Fibroblast of lung (primary cell): ENCODE measurements around the gene SIRT4. TPM values are rescaled to one million over a fixed set of nuclear protein-coding genes. Genes with fewer than 3 reads are reported as not detected.

Experiments
- DNase-seq, 2 donors: peaks; one replicate each; pipeline versions ENCODE4 v3.0.0 to v3.0.0-alpha.2; 2010; ENCODE audit warnings: low read depth in 2 of 2
- H2AFZ ChIP-seq: 2 replicates; pipeline ENCODE4 v1.5.1; 2012; ENCODE audit warnings: low read length, control low read depth, inconsistent platforms
- H3K27ac ChIP-seq: 2 replicates; pipeline ENCODE4 v1.5.1; 2011; ENCODE audit warnings: low read length, control low read depth; ENCODE audit not compliant: insufficient read depth
- H3K27me3 ChIP-seq: 2 replicates; pipeline ENCODE4 v1.5.1; 2011; ENCODE audit warnings: mild to moderate bottlenecking, low read length; ENCODE audit not compliant: control insufficient read depth, insufficient read depth
- H3K36me3 ChIP-seq: 2 replicates; pipeline ENCODE4 v1.5.1; 2011; ENCODE audit warnings: low read length; ENCODE audit not compliant: control insufficient read depth, insufficient read depth
- H3K4me1 ChIP-seq: 2 replicates; pipeline ENCODE4 v1.5.1; 2011; ENCODE audit warnings: low read length; ENCODE audit not compliant: control insufficient read depth, insufficient read depth; ENCODE audit errors: extremely low read depth
- H3K4me2 ChIP-seq: 2 replicates; pipeline ENCODE4 v1.5.1; 2011; ENCODE audit warnings: low read length, control low read depth; ENCODE audit not compliant: insufficient read depth; ENCODE audit errors: extremely low read depth
- H3K4me3 ChIP-seq, 4 experiments: fragments of 200-600 bp in 1 of 4; sonication (generic) in 1 of 4; replicated peaks in 1 of 4; 2 replicates each; pipeline ENCODE4 v1.5.1; 2011 to 2016; ENCODE audit warnings: low read length in 4 of 4, low read depth in 3 of 4, mild to moderate bottlenecking in 3 of 4, control low read depth in 2 of 4, inconsistent platforms in 1 of 4, mixed read lengths in 1 of 4; ENCODE audit not compliant: insufficient read depth in 1 of 4; ENCODE audit errors: control extremely low read depth in 1 of 4
- H3K79me2 ChIP-seq: 2 replicates; pipeline ENCODE4 v1.5.1; 2012; ENCODE audit warnings: mild to moderate bottlenecking, low read length, inconsistent platforms; ENCODE audit not compliant: control insufficient read depth, insufficient read depth
- H3K9ac ChIP-seq: 2 replicates; pipeline ENCODE4 v1.5.1; 2011; ENCODE audit warnings: mild to moderate bottlenecking, low read length, control low read depth; ENCODE audit not compliant: insufficient read depth
- H3K9me3 ChIP-seq: 2 replicates; pipeline ENCODE4 v1.5.1; 2012; ENCODE audit warnings: low read depth, low read length; ENCODE audit not compliant: control insufficient read depth, insufficient read depth
- H4K20me1 ChIP-seq: 2 replicates; pipeline ENCODE4 v1.5.1; 2011; ENCODE audit warnings: low read length; ENCODE audit not compliant: control insufficient read depth, insufficient read depth; ENCODE audit errors: extremely low read depth
- EZH2 ChIP-seq: IDR thresholded peaks from 2 replicates; pipeline ENCODE4 v1.5.1; 2012; ENCODE audit warnings: low read length, control low read depth, mild to moderate bottlenecking; ENCODE audit errors: missing control alignments
- polyA plus RNA-seq, 2 donors: library from polyadenylated mRNA; depleted of rRNA in 1 of 2; stranded (reverse) in 1 of 2; unstranded in 1 of 2; fragments of >200 nt; gene quantifications; 2 replicates each; pipeline ENCODE4 v1.2.1, GENCODE V29; 2011 to 2012; ENCODE audit warnings: missing spikeins in 1 of 2
- total RNA-seq: library from RNA; depleted of rRNA; stranded (reverse); fragments of >200 nt; gene quantifications from 2 replicates; pipeline ENCODE4 v1.2.1, GENCODE V29; 2014
- TF ChIP-seq, protein P1 (sequence below), 2 donors: IDR thresholded peaks in 1 of 2; conservative IDR thresholded peaks in 1 of 2; 1 replicate in 1 of 2; 2 replicates in 1 of 2; pipeline ENCODE4 v1.5.1; 2011 to 2012; ENCODE audit warnings: low read length in 2 of 2, control low read depth in 1 of 2, inconsistent platforms in 1 of 2, low read depth in 1 of 2, mild to moderate bottlenecking in 1 of 2

SIRT4 gene
- total and polyA plus RNA-seq, 2 donors (not counting 1 experiment from before 2014, with no cell fraction given), result 1.2 to 2.5 TPM

DNA sequence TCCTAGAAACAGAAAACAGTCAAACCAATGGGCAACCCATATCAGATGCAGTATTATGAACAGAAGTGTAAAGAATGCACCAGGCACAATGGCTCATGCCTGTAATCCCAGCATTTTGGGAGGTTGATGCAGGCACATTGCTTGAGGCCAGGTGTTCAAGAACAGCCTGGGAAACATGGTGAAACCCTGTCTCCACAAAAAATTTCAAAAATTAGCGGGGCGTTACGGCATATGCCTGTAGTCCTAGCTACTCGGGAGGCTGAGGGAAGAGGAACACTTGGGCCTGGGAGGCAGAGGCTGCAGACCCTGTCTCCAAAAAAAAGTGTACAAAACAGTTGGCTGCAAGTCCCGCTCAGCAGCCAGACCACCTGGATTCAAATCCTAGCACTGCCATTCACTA is 41.5 kb upstream of the SIRT4 start:
- Histone ChIP-seq H3K9me3 (no peaks in the 10 kb centered on the region), H3K79me2 (peaks cover 95% of the 10 kb centered on the region), H4K20me1 (no peaks in the 10 kb centered on the region), H3K9ac (no peak overlapping the region), H3K36me3 (no peaks in the 10 kb centered on the region), H3K4me2 (no peak overlapping the region), H2AFZ (no peak overlapping the region), H3K27me3 (no peaks in the 10 kb centered on the region), H3K4me1 (peaks cover 33% of the 10 kb centered on the region), H3K27ac (no peak overlapping the region), H3K4me3 (no peak overlapping the region)
- DNase-seq, result no peak
- no peak for TF ChIP-seq EZH2
- TF ChIP-seq, protein P1, sequence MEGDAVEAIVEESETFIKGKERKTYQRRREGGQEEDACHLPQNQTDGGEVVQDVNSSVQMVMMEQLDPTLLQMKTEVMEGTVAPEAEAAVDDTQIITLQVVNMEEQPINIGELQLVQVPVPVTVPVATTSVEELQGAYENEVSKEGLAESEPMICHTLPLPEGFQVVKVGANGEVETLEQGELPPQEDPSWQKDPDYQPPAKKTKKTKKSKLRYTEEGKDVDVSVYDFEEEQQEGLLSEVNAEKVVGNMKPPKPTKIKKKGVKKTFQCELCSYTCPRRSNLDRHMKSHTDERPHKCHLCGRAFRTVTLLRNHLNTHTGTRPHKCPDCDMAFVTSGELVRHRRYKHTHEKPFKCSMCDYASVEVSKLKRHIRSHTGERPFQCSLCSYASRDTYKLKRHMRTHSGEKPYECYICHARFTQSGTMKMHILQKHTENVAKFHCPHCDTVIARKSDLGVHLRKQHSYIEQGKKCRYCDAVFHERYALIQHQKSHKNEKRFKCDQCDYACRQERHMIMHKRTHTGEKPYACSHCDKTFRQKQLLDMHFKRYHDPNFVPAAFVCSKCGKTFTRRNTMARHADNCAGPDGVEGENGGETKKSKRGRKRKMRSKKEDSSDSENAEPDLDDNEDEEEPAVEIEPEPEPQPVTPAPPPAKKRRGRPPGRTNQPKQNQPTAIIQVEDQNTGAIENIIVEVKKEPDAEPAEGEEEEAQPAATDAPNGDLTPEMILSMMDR (conservative IDR thresholded peaks at IDR 0.05 in 1 of 2, IDR thresholded peaks at IDR 0.05 in 1 of 2; ENCODE audit: low read depth in 1 of 2, low read length in 2 of 2), result no peak

DNA sequence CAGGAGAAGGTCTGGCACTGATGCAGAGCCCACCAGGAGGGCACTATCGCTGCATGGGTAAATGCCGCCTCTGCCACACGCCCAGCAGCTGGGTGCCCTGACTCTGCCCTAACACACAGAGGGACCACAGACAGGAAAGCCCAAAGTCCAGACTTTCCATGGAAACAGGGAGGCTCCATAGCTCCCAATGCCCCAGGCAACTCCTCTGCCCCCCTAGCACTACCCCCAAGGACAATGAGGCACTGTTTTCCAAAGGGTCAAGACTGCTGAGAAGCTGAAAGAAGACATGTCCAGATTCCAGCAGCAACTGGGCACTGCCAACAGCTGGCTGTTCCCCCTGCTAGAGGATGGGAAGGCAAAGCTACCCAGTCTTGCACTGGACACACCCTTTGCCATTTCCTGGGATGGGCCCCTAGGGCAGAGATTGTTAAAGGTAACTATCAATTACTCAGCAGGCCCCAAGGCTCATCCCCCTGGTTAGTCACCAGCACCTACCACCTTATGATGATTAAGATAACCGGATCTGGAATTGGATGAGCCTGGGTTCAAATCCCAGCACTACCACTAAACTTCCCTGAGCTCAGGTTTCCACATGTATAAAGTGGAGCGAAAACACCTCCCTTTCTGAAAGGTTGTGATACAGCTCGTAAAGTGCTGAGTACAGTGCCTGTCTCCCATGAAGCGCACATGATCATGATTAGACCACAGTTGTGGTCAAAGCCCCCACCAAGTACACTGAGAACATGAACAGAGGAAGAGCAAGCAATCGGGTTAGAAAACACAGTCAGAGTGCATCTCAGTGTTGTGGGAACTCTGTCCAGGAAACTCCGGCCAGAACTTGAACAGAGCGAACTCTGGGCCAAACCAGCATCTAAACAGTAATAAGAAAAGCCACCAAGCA is 39.9 kb upstream of the SIRT4 start:
- peak overlapping the region; percentile 50 for H3K27ac ChIP-seq

More for the DNA sequence above, 39.9 kb upstream of the SIRT4 start:
- Histone ChIP-seq H3K4me1 (peaks cover 27% of the 10 kb centered on the region), H4K20me1 (no peaks in the 10 kb centered on the region), H3K4me3 (peak overlapping the region; percentile 67 to 92 (median 85)), H2AFZ (no peak overlapping the region), H3K4me2 (peak overlapping the region; percentile 99), H3K9me3 (no peaks in the 10 kb centered on the region), H3K9ac (peak overlapping the region; percentile 5), H3K79me2 (peaks cover 82% of the 10 kb centered on the region), H3K36me3 (no peaks in the 10 kb centered on the region), H3K27me3 (no peaks in the 10 kb centered on the region)
- DNase-seq, result no peak
- no peak for TF ChIP-seq EZH2
- TF ChIP-seq, protein P1 (conservative IDR thresholded peaks at IDR 0.05 in 1 of 2, IDR thresholded peaks at IDR 0.05 in 1 of 2; ENCODE audit: low read depth in 1 of 2, low read length in 2 of 2), result no peak
